Measurements from ENCODE around the gene PHKB.

GRCh38 chr16:47492036-47492427 lies 30.9 kb downstream of the PHKB start:
- TF ChIP-seq CTCF (IDR thresholded peaks at IDR 0.05) (no peak), EZH2 (IDR thresholded peaks at IDR 0.05; ENCODE audit: borderline replicate concordance, insufficient read depth, low read depth, low read length, poor library complexity, severe bottlenecking) (no peak)

Measured in B cell (primary cell).